ENCODE results near the gene WBP2. TPM values are rescaled to one million over a fixed set of nuclear protein-coding genes. Genes with fewer than 3 reads are reported as not detected.
A peak's percentile ranks its signal among the peaks of the same experiment; 100 is the strongest.

Gene WBP2
- total and polyA plus RNA-seq, 2 of the 13 experiments (the other 11 are each of a cell fraction or from before 2014, with no cell fraction given) = 29.2 to 29.5 TPM

- TF ChIP-seq CCAR2 (optimal IDR thresholded peaks at IDR 0.05; ENCODE audit: low read depth, low read length) (no peak), RORA (CRISPR knock-in tag; IDR thresholded peaks at IDR 0.05) (no peak), DRAP1 (CRISPR knock-in tag; IDR thresholded peaks at IDR 0.05) (peak; percentile 100), FOXO4 (CRISPR knock-in tag; conservative IDR thresholded peaks at IDR 0.05) (0 out of 2 replicates have a peak, but pooled peaks have one; percentile 87), ZBED4 (CRISPR knock-in tag; IDR thresholded peaks at IDR 0.05; ENCODE audit: borderline replicate concordance) (peak; percentile 33), BCLAF1 (IDR thresholded peaks at IDR 0.05) (no peak), REL (CRISPR knock-in tag; conservative IDR thresholded peaks at IDR 0.05) (0 out of 2 replicates have a peak, but pooled peaks have one; percentile 14), HNRNPLL (IDR thresholded peaks at IDR 0.05; ENCODE audit: low read depth, low read length, poor library complexity, severe bottlenecking) (peak; percentile 100), ZNF264 (CRISPR knock-in tag; IDR thresholded peaks at IDR 0.05) (no peak), ZZZ3 (CRISPR knock-in tag; IDR thresholded peaks at IDR 0.05; ENCODE audit: borderline replicate concordance) (peak; percentile 58; the same call in 1 of the 2 replicates), DR1 (CRISPR knock-in tag; IDR thresholded peaks at IDR 0.05) (peak; percentile 97), ZNF720 (CRISPR knock-in tag; IDR thresholded peaks at IDR 0.05) (no peak), MIER3 (CRISPR knock-in tag; IDR thresholded peaks at IDR 0.05; ENCODE audit: borderline replicate concordance) (peak; percentile 59; the same call in 1 of the 2 replicates), NR0B2 (CRISPR knock-in tag; IDR thresholded peaks at IDR 0.05) (peak; percentile 83), NR3C1 (CRISPR knock-in tag; IDR thresholded peaks at IDR 0.05) (no peak), GPBP1L1 (CRISPR knock-in tag; IDR thresholded peaks at IDR 0.05) (no peak)
These were observed at the start of gene WBP2 (continued) for GRCh38 chr17:75855310-75856061.

Data from HepG2 (cell line).